ENCODE measurements around the gene F2R.

F2R gene

GRCh38 chr5:76718381-76718832 is 2.5 kb downstream of the F2R start:
- no peak overlapping the region for H4K8ac ChIP-seq (ENCODE audit: low read depth, low read length)
- H2BK120ac ChIP-seq (ENCODE audit: insufficient read depth, low read length, poor library complexity) = no peak overlapping the region
- H3K27ac ChIP-seq (ENCODE audit: low read depth, low read length) = no peak overlapping the region
- H2BK5ac ChIP-seq (ENCODE audit: low read depth, low read length, poor library complexity) = no peak overlapping the region
- no peak overlapping the region for H4K12ac ChIP-seq (ENCODE audit: low read depth, low read length)
- peaks cover 2% of the 10 kb centered on the region for H3K79me1 ChIP-seq (ENCODE audit: low read length)
- no peak overlapping the region for H3K4me2 ChIP-seq (ENCODE audit: low read length)
- H3K9ac ChIP-seq (ENCODE audit: low read length) = no peak overlapping the region
- H3K4me1 ChIP-seq (ENCODE audit: control insufficient read depth in 1 of 2, insufficient read depth in 2 of 2, low read length in 2 of 2) = peaks cover 6 to 13% of the 10 kb centered on the region in 2 experiments
- no peak overlapping the region for H3K18ac ChIP-seq (ENCODE audit: low read length)
- no peak overlapping the region for H4K91ac ChIP-seq (ENCODE audit: low read depth, low read length)
- H3K36me3 ChIP-seq (ENCODE audit: control insufficient read depth in 1 of 2, insufficient read depth in 2 of 2, low read length in 2 of 2) = no peaks in the 10 kb centered on the region
- no peak for DNase-seq
- no peak overlapping the region for H2BK12ac ChIP-seq (ENCODE audit: low read length)
- peaks cover 5% of the 10 kb centered on the region for H3K79me2 ChIP-seq (ENCODE audit: control insufficient read depth, insufficient read depth, low read length, poor library complexity)
- no peak overlapping the region for H3K4ac ChIP-seq (ENCODE audit: low read depth, low read length)
- H3K23ac ChIP-seq (ENCODE audit: low read length) = no peak overlapping the region
- H3K4me3 ChIP-seq (ENCODE audit: low read depth, low read length) = no peak overlapping the region
- no peak overlapping the region for H2AFZ ChIP-seq (ENCODE audit: insufficient read depth, low read length, poor library complexity)
- H3K14ac ChIP-seq (ENCODE audit: low read length) = no peak overlapping the region
- WGBS (ENCODE audit: extremely low coverage, insufficient coverage, insufficient read length) = no CpG with 5 or more reads among the region's 5 CpGs
- H3K27me3 ChIP-seq (ENCODE audit: insufficient read depth, low read length) = peaks cover 13% of the 10 kb centered on the region
- peaks cover 3% of the 10 kb centered on the region for H3K9me3 ChIP-seq (ENCODE audit: insufficient read depth, low read depth, low read length)
- H2AK5ac ChIP-seq (ENCODE audit: low read length) = no peak overlapping the region

DNA sequence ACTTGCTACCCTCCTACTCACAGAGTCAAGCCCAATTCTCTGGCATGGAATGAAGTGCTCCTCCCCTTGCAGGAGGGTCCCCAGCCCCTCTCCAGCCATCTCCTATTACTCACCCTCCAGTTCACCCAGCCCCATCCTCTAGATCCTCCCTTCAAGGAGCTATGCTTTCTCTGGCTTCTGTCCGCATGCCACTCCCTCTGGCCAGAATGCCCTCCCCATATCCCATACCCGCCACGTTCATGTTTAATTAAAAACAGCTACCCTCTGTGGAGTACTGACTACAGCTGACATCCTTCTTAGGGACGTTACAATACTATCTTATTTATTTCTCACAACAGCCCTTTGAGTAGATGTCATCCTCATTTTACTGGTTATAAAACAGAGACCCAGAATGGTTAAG is 3.0 kb downstream of the F2R start:
- no peak overlapping the region for H3K4me3 ChIP-seq (ENCODE audit: low read depth, low read length)
- DNase-seq = no peak
- H2AK5ac ChIP-seq (ENCODE audit: low read length) = no peak overlapping the region
- H4K8ac ChIP-seq (ENCODE audit: low read depth, low read length) = no peak overlapping the region
- H3K4me2 ChIP-seq (ENCODE audit: low read length) = no peak overlapping the region
- H3K9me3 ChIP-seq (ENCODE audit: insufficient read depth, low read depth, low read length) = peaks cover 3% of the 10 kb centered on the region
- H2BK12ac ChIP-seq (ENCODE audit: low read length) = no peak overlapping the region
- no peak overlapping the region for H4K91ac ChIP-seq (ENCODE audit: low read depth, low read length)
- no peak overlapping the region for H3K23ac ChIP-seq (ENCODE audit: low read length)
- H3K18ac ChIP-seq (ENCODE audit: low read length) = no peak overlapping the region
- WGBS (ENCODE audit: extremely low coverage, insufficient coverage, insufficient read length) = no CpG with 5 or more reads among the region's 4 CpGs
- no peak overlapping the region for H3K27ac ChIP-seq (ENCODE audit: low read depth, low read length)
- peaks cover 13% of the 10 kb centered on the region for H3K27me3 ChIP-seq (ENCODE audit: insufficient read depth, low read length)
- no peak overlapping the region for H2BK5ac ChIP-seq (ENCODE audit: low read depth, low read length, poor library complexity)
- H3K4me1 ChIP-seq (ENCODE audit: control insufficient read depth in 1 of 2, insufficient read depth in 2 of 2, low read length in 2 of 2) = peaks cover 6 to 13% of the 10 kb centered on the region in 2 experiments
- H3K79me1 ChIP-seq (ENCODE audit: low read length) = peaks cover 2% of the 10 kb centered on the region
- H3K79me2 ChIP-seq (ENCODE audit: control insufficient read depth, insufficient read depth, low read length, poor library complexity) = peaks cover 5% of the 10 kb centered on the region
- H2BK120ac ChIP-seq (ENCODE audit: insufficient read depth, low read length, poor library complexity) = no peak overlapping the region
- H3K36me3 ChIP-seq (ENCODE audit: control insufficient read depth in 1 of 2, insufficient read depth in 2 of 2, low read length in 2 of 2) = no peaks in the 10 kb centered on the region
- H3K9ac ChIP-seq (ENCODE audit: low read length) = no peak overlapping the region
- H4K12ac ChIP-seq (ENCODE audit: low read depth, low read length) = no peak overlapping the region
- no peak overlapping the region for H3K14ac ChIP-seq (ENCODE audit: low read length)
- no peak overlapping the region for H2AFZ ChIP-seq (ENCODE audit: insufficient read depth, low read length, poor library complexity)
- no peak overlapping the region for H3K4ac ChIP-seq (ENCODE audit: low read depth, low read length)

GRCh38 chr5:76720988-76721569 is 5.2 kb downstream of the F2R start:
- Histone ChIP-seq H3K36me3 (ENCODE audit: control insufficient read depth in 1 of 2, insufficient read depth in 2 of 2, low read length in 2 of 2) (no peaks in the 10 kb centered on the region), H3K79me1 (ENCODE audit: low read length) (peaks cover under 1% of the 10 kb centered on the region), H3K14ac (ENCODE audit: low read length) (no peak overlapping the region), H2BK120ac (ENCODE audit: insufficient read depth, low read length, poor library complexity) (no peak overlapping the region), H3K4me2 (ENCODE audit: low read length) (no peak overlapping the region), H3K4me3 (ENCODE audit: low read depth, low read length) (no peak overlapping the region), H3K23ac (ENCODE audit: low read length) (no peak overlapping the region), H2AK5ac (ENCODE audit: low read length) (no peak overlapping the region), H2AFZ (ENCODE audit: insufficient read depth, low read length, poor library complexity) (no peak overlapping the region), H3K27ac (ENCODE audit: low read depth, low read length) (no peak overlapping the region), H4K91ac (ENCODE audit: low read depth, low read length) (no peak overlapping the region), H3K9me3 (ENCODE audit: insufficient read depth, low read depth, low read length) (no peaks in the 10 kb centered on the region), H4K12ac (ENCODE audit: low read depth, low read length) (no peak overlapping the region), H2BK12ac (ENCODE audit: low read length) (no peak overlapping the region), H2BK5ac (ENCODE audit: low read depth, low read length, poor library complexity) (no peak overlapping the region), H3K27me3 (ENCODE audit: insufficient read depth, low read length) (no peaks in the 10 kb centered on the region), H3K18ac (ENCODE audit: low read length) (no peak overlapping the region), H3K79me2 (ENCODE audit: control insufficient read depth, insufficient read depth, low read length, poor library complexity) (peaks cover 4% of the 10 kb centered on the region), H3K9ac (ENCODE audit: low read length) (no peak overlapping the region), H3K4ac (ENCODE audit: low read depth, low read length) (no peak overlapping the region), H4K8ac (ENCODE audit: low read depth, low read length) (no peak overlapping the region), H3K4me1 (ENCODE audit: control insufficient read depth in 1 of 2, insufficient read depth in 2 of 2, low read length in 2 of 2) (peaks cover 6% of the 10 kb centered on the region in 2 experiments)
- WGBS (ENCODE audit: extremely low coverage, insufficient coverage, insufficient read length) = no CpG with 5 or more reads among the region's 10 CpGs
- DNase-seq = no peak

DNA sequence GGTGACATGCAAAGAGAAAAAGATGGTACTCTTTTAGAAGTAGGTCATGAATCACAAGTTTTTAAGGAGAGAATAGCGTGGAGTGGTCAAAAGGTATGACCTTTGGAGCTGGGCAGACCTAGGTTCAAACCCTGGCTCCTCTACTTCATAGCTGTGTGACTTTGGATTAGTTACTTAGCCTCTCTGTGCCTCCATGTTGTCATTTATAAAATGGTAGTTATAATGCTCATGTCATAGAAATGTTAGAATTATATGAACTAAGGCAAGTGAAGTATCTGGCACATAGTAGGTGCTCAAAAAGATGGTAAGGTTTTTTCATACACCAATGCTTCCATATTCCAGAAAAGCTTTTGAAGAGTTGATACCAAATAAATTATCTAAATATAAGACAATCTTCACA is 7.3 kb downstream of the F2R start:
- H2AK5ac ChIP-seq (ENCODE audit: low read length) = no peak overlapping the region
- H3K79me1 ChIP-seq (ENCODE audit: low read length) = no peaks in the 10 kb centered on the region
- no peaks in the 10 kb centered on the region for H3K4me1 ChIP-seq (ENCODE audit: control insufficient read depth in 1 of 2, insufficient read depth in 2 of 2, low read length in 2 of 2)
- H3K9me3 ChIP-seq (ENCODE audit: insufficient read depth, low read depth, low read length) = no peaks in the 10 kb centered on the region
- WGBS (ENCODE audit: extremely low coverage, insufficient coverage, insufficient read length) = no CpG with 5 or more reads among the region's 1 CpG
- H2BK5ac ChIP-seq (ENCODE audit: low read depth, low read length, poor library complexity) = no peak overlapping the region
- H3K27ac ChIP-seq (ENCODE audit: low read depth, low read length) = no peak overlapping the region
- no peak overlapping the region for H3K4me3 ChIP-seq (ENCODE audit: low read depth, low read length)
- no peaks in the 10 kb centered on the region for H3K36me3 ChIP-seq (ENCODE audit: control insufficient read depth in 1 of 2, insufficient read depth in 2 of 2, low read length in 2 of 2)
- H3K14ac ChIP-seq (ENCODE audit: low read length) = no peak overlapping the region
- H2BK12ac ChIP-seq (ENCODE audit: low read length) = no peak overlapping the region
- H2AFZ ChIP-seq (ENCODE audit: insufficient read depth, low read length, poor library complexity) = no peak overlapping the region
- no peak overlapping the region for H3K4ac ChIP-seq (ENCODE audit: low read depth, low read length)
- H3K79me2 ChIP-seq (ENCODE audit: control insufficient read depth, insufficient read depth, low read length, poor library complexity) = no peaks in the 10 kb centered on the region
- H4K91ac ChIP-seq (ENCODE audit: low read depth, low read length) = no peak overlapping the region
- no peak overlapping the region for H4K8ac ChIP-seq (ENCODE audit: low read depth, low read length)
- no peak overlapping the region for H3K9ac ChIP-seq (ENCODE audit: low read length)
- H3K27me3 ChIP-seq (ENCODE audit: insufficient read depth, low read length) = no peaks in the 10 kb centered on the region
- H3K23ac ChIP-seq (ENCODE audit: low read length) = no peak overlapping the region
- H3K4me2 ChIP-seq (ENCODE audit: low read length) = no peak overlapping the region
- no peak overlapping the region for H3K18ac ChIP-seq (ENCODE audit: low read length)
- no peak overlapping the region for H4K12ac ChIP-seq (ENCODE audit: low read depth, low read length)
- no peak for DNase-seq
- H2BK120ac ChIP-seq (ENCODE audit: insufficient read depth, low read length, poor library complexity) = no peak overlapping the region

Data from trophoblast cell (in vitro differentiated cells and primary cell).